HG03432 (cell line): ENCODE measurements around the gene TMEM208.

ENCODE experiments used
- ATAC-seq: cut with Tn5 transposase; IDR thresholded peaks from one replicate; pipeline ENCODE4 v1.9.1; 2021; ENCODE audit warnings: mild to moderate bottlenecking, moderate library complexity; ENCODE audit not compliant: unreplicated experiment

TMEM208 gene

GRCh38 chr16:67234180-67234597 lies 7.3 kb downstream of the TMEM208 start:
- no peak for ATAC-seq

GRCh38 chr16:67235816-67236562 lies 9.1 kb downstream of the TMEM208 start:
- no peak for ATAC-seq

GRCh38 chr16:67236563-67237395 lies 9.8 kb downstream of the TMEM208 start:
- peak; percentile 49 for ATAC-seq

GRCh38 chr16:67237396-67238277 lies 10.7 kb downstream of the TMEM208 start:
- ATAC-seq, result no peak

- ATAC-seq, result no peak
Observed at GRCh38 chr16:67238278-67238575, 11.3 kb downstream of the TMEM208 start.

- no peak for ATAC-seq
Observed at GRCh38 chr16:67238806-67239470, 12.0 kb downstream of the TMEM208 start.

- ATAC-seq, result no peak
Observed at GRCh38 chr16:67240506-67240905, 13.6 kb downstream of the TMEM208 start.

- ATAC-seq, result no peak
Observed at GRCh38 chr16:67241008-67241900, 14.3 kb downstream of the TMEM208 start.

GRCh38 chr16:67242138-67242730 lies 15.3 kb downstream of the TMEM208 start:
- ATAC-seq, result no peak

- ATAC-seq, result no peak
Observed at GRCh38 chr16:67243481-67243880, 16.6 kb downstream of the TMEM208 start.

GRCh38 chr16:67244387-67245185 lies 17.7 kb downstream of the TMEM208 start:
- ATAC-seq, result peak; percentile 51

- ATAC-seq, result no peak
Observed at GRCh38 chr16:67245186-67245585, 18.3 kb downstream of the TMEM208 start.

- ATAC-seq, result no peak
Observed at GRCh38 chr16:67245674-67246080, 18.7 kb downstream of the TMEM208 start.

- ATAC-seq, result peak; percentile 33
Observed at GRCh38 chr16:67246081-67246755, 19.3 kb downstream of the TMEM208 start.

GRCh38 chr16:67246756-67247191 lies 19.8 kb downstream of the TMEM208 start:
- ATAC-seq, result peak; percentile 17

GRCh38 chr16:67247192-67248072 lies 20.5 kb downstream of the TMEM208 start, which contains the start of gene FHOD1:
FHOD1 (minus strand) TSS chr16:67247481; CDS start chr16:67247410, 71 bp downstream.
- ATAC-seq, result peak; percentile 53

GRCh38 chr16:67248073-67248400 lies 21.1 kb downstream of the TMEM208 start:
- ATAC-seq, result no peak
